ENCODE data around the gene CFAP100. TPM values are rescaled to one million over a fixed set of nuclear protein-coding genes. Genes with fewer than 3 reads are reported as not detected.

The CFAP100 gene
- total RNA-seq, 1 donor, result not detected

GRCh38 chr3:126422121-126422520 is 27.4 kb downstream of the CFAP100 start:
- H3K4me3 ChIP-seq (ENCODE audit: low read depth, low read length), result no peak overlapping the region
- no peak for TF ChIP-seq CTCF (IDR thresholded peaks at IDR 0.05; ENCODE audit: insufficient read depth, low read length)
- DNase-seq (ENCODE audit: low read depth), result no peak

GRCh38 chr3:126422571-126423091 is 27.9 kb downstream of the CFAP100 start:
- no peak overlapping the region for H3K4me3 ChIP-seq (ENCODE audit: low read depth, low read length)
- no peak for TF ChIP-seq CTCF (IDR thresholded peaks at IDR 0.05; ENCODE audit: insufficient read depth, low read length)
- no peak for DNase-seq (ENCODE audit: low read depth)

- H3K4me3 ChIP-seq (ENCODE audit: low read depth, low read length), result no peak overlapping the region
- TF ChIP-seq CTCF (IDR thresholded peaks at IDR 0.05; ENCODE audit: insufficient read depth, low read length), result no peak
- no peak for DNase-seq (ENCODE audit: low read depth)
Observed at GRCh38 chr3:126423191-126424038, 28.7 kb downstream of the CFAP100 start.

- no peak for TF ChIP-seq CTCF (IDR thresholded peaks at IDR 0.05; ENCODE audit: insufficient read depth, low read length)
- no peak for DNase-seq (ENCODE audit: low read depth)
- H3K4me3 ChIP-seq (ENCODE audit: low read depth, low read length), result no peak overlapping the region
Observed at GRCh38 chr3:126424039-126424717, 29.5 kb downstream of the CFAP100 start.

- H3K4me3 ChIP-seq (ENCODE audit: low read depth, low read length), result no peak overlapping the region
- no peak for TF ChIP-seq CTCF (IDR thresholded peaks at IDR 0.05; ENCODE audit: insufficient read depth, low read length)
- DNase-seq (ENCODE audit: low read depth), result no peak
Observed at GRCh38 chr3:126424751-126425150, 30.0 kb downstream of the CFAP100 start.

- no peak overlapping the region for H3K4me3 ChIP-seq (ENCODE audit: low read depth, low read length)
- TF ChIP-seq CTCF (IDR thresholded peaks at IDR 0.05; ENCODE audit: insufficient read depth, low read length), result no peak
- DNase-seq (ENCODE audit: low read depth), result no peak
Observed at GRCh38 chr3:126431103-126431534, 36.4 kb downstream of the CFAP100 start.

Measured in fibroblast of the aortic adventitia (primary cell).